DND-41 (cell line): ENCODE results near the gene ADD2.

Experiments
- CTCF ChIP-seq: IDR thresholded peaks from 2 replicates; pipeline ENCODE4 v1.5.1; 2012; ENCODE audit warnings: borderline replicate concordance, low read length, moderate library complexity, mild to moderate bottlenecking; ENCODE audit not compliant: poor library complexity, severe bottlenecking; ENCODE audit errors: extremely low read depth
- EZH2 ChIP-seq: IDR thresholded peaks from 3 replicates; pipeline ENCODE4 v1.6.1; 2012; ENCODE audit warnings: borderline replicate concordance, low read depth, mild to moderate bottlenecking, moderate library complexity, low read length, inconsistent platforms; ENCODE audit not compliant: severe bottlenecking

GRCh38 chr2:70639841-70640436, 128.1 kb downstream of the ADD2 start:
- TF ChIP-seq EZH2: no peak
- TF ChIP-seq CTCF: no peak
